Caco-2 (cell line): ENCODE measurements around the gene CSF3. TPM values are rescaled to one million over a fixed set of nuclear protein-coding genes. Genes with fewer than 3 reads are reported as not detected.

ENCODE experiments used
- BruUV-seq: library from RNA; stranded (reverse); fragments of 400-500 nt; replicated peaks from 2 replicates; lab custom pipeline; 2021; lab: Mats Ljungman, UMichigan
- CTCF ChIA-PET: fragments of 300-600 bp; sonication (Branson Sonifier 250); formaldehyde crosslinking; loops from one replicate; lab custom pipeline; 2022; ENCODE audit warnings: antibody characterized with exemption; lab: Charles Lee
- POLR2A ChIA-PET: fragments of 300-600 bp; sonication (Branson Sonifier 250); formaldehyde crosslinking; loops from one replicate; lab custom pipeline; 2022; ENCODE audit warnings: antibody characterized with exemption; lab: Charles Lee
- DNase-seq, 2 experiments: peaks; one replicate each; pipeline versions ENCODE4 v3.0.0 to v3.0.0-alpha.2; 2020 to 2022
- H3K27me3 ChIP-seq: replicated peaks from 2 replicates; pipeline ENCODE4 v1.6.0; 2011; ENCODE audit warnings: low read length; ENCODE audit not compliant: control insufficient read depth, insufficient read depth
- H3K36me3 ChIP-seq: 2 replicates; pipeline ENCODE4 v1.5.1; 2011; ENCODE audit warnings: low read length; ENCODE audit not compliant: control insufficient read depth, insufficient read depth
- H3K4me1 ChIP-seq: fragments of 250-450 bp; sonication (Bioruptor Pico); 2 replicates; pipeline ENCODE4 v1.5.1; 2020; ENCODE audit warnings: mild to moderate bottlenecking
- H3K4me3 ChIP-seq: 2 replicates; pipeline ENCODE4 v1.5.1; 2011; ENCODE audit warnings: low read depth, mild to moderate bottlenecking, control low read depth, low read length
- H3K9me3 ChIP-seq: fragments of 250-450 bp; sonication (Bioruptor Pico); 2 replicates; pipeline ENCODE4 v1.5.1; 2020; ENCODE audit warnings: mild to moderate bottlenecking, moderate library complexity
- H3K27ac Mint-ChIP-seq: one replicate; pipeline ENCODE4 v1.8.0; 2022; ENCODE audit warnings: mixed read lengths; ENCODE audit not compliant: unreplicated experiment
- H3K27me3 Mint-ChIP-seq: one replicate; pipeline ENCODE4 v1.8.0; 2022; ENCODE audit warnings: mixed read lengths; ENCODE audit not compliant: insufficient read depth, unreplicated experiment
- H3K36me3 Mint-ChIP-seq: one replicate; pipeline ENCODE4 v1.8.0; 2022; ENCODE audit warnings: mild to moderate bottlenecking, mixed read lengths; ENCODE audit not compliant: insufficient read depth, unreplicated experiment
- H3K4me1 Mint-ChIP-seq: one replicate; pipeline ENCODE4 v1.8.0; 2022; ENCODE audit warnings: low read depth, mixed read lengths; ENCODE audit not compliant: unreplicated experiment
- H3K4me3 Mint-ChIP-seq: one replicate; pipeline ENCODE4 v1.8.0; 2022; ENCODE audit warnings: mild to moderate bottlenecking, moderate library complexity, mixed read lengths; ENCODE audit not compliant: unreplicated experiment
- H3K9me3 Mint-ChIP-seq: one replicate; pipeline ENCODE4 v1.8.0; 2022; ENCODE audit warnings: mixed read lengths; ENCODE audit not compliant: unreplicated experiment
- CTCF ChIP-seq, 2 experiments: fragments of 200-600 bp in 1 of 2; IDR thresholded peaks; 1 replicate in 1 of 2; 2 replicates in 1 of 2; pipeline versions ENCODE4 v1.5.1 to v1.8.0; 2011 to 2022; ENCODE audit warnings: antibody characterized with exemption in 1 of 2, control low read depth in 1 of 2, inconsistent platforms in 1 of 2, low read depth in 1 of 2, low read length in 1 of 2, mild to moderate bottlenecking in 1 of 2, moderate library complexity in 1 of 2; ENCODE audit not compliant: insufficient read depth in 1 of 2, severe bottlenecking in 1 of 2, unreplicated experiment in 1 of 2
- intact Hi-C: fragments of 100-400 bp; cut with micrococcal nuclease; formaldehyde crosslinking; loops from one replicate; pipeline ENCODE4 v1.10.0; 2022; ENCODE audit not compliant: unreplicated experiment
- total RNA-seq: library from RNA; stranded (reverse); gene quantifications from 2 replicates; pipeline ENCODE4 v1.2.3, GENCODE V29; 2022

Gene CSF3
- total RNA-seq, 1 experiment from 2014 or later: not detected

- no peaks in the 10 kb centered on the region for H3K4me1 Mint-ChIP-seq
- ChIA-PET POLR2A (no interaction called here), CTCF (interaction anchor here (1.3 to 1.9 kb wide), 5 partner anchors 14 to 99 kb away, joined by 3 to 9 read pairs (median 4); no protein-coding TSS in a partner anchor)
- H3K4me3 Mint-ChIP-seq: no peak overlapping the region
- no peak for DNase-seq
- Histone ChIP-seq H3K4me1 (peaks cover 19% of the 10 kb centered on the region), H3K9me3 (no peaks in the 10 kb centered on the region), H3K4me3 (no peak overlapping the region), H3K27me3 (no peaks in the 10 kb centered on the region), H3K36me3 (no peaks in the 10 kb centered on the region; the same call in 1 of the 2 replicates)
- no peaks in the 10 kb centered on the region for H3K9me3 Mint-ChIP-seq
- H3K27me3 Mint-ChIP-seq: no peaks in the 10 kb centered on the region
- H3K36me3 Mint-ChIP-seq: peaks cover 7% of the 10 kb centered on the region
- H3K27ac Mint-ChIP-seq: peak overlapping the region; percentile 58
- intact Hi-C loops: loop anchor here (5.0 kb wide), 1 partner anchor 63 kb away; no protein-coding TSS in a partner anchor
- no TSS peak for BruUV-seq
- no peak for TF ChIP-seq CTCF (IDR thresholded peaks at IDR 0.05; ENCODE audit: insufficient read depth in 1 of 2, low read depth in 1 of 2, low read length in 1 of 2, severe bottlenecking in 1 of 2, unreplicated experiment in 1 of 2)
These were observed 762 bp upstream of the CSF3 start for GRCh38 chr17:40014375-40014980.

GRCh38 chr17:40015998-40016985 is 1.1 kb downstream of the CSF3 start:
- no peaks in the 10 kb centered on the region for H3K9me3 Mint-ChIP-seq
- H3K27me3 Mint-ChIP-seq: no peaks in the 10 kb centered on the region
- DNase-seq: no peak
- Histone ChIP-seq H3K36me3 (no peaks in the 10 kb centered on the region; the same call in none of the 2 replicates), H3K4me3 (no peak overlapping the region), H3K4me1 (peaks cover 19% of the 10 kb centered on the region), H3K9me3 (no peaks in the 10 kb centered on the region), H3K27me3 (no peaks in the 10 kb centered on the region)
- peak overlapping the region; percentile 22 for H3K27ac Mint-ChIP-seq
- ChIA-PET CTCF (interaction anchor here (0.6 to 1.8 kb wide), 4 partner anchors 12 to 95 kb away, joined by 3 to 9 read pairs (median 4); no protein-coding TSS in a partner anchor), POLR2A (no interaction called here)
- no peak for TF ChIP-seq CTCF (IDR thresholded peaks at IDR 0.05; ENCODE audit: insufficient read depth in 1 of 2, low read depth in 1 of 2, low read length in 1 of 2, severe bottlenecking in 1 of 2, unreplicated experiment in 1 of 2)
- H3K36me3 Mint-ChIP-seq: peaks cover 23% of the 10 kb centered on the region
- no peak overlapping the region for H3K4me3 Mint-ChIP-seq
- BruUV-seq: no TSS peak
- no peaks in the 10 kb centered on the region for H3K4me1 Mint-ChIP-seq
- intact Hi-C loops: no loop called here

GRCh38 chr17:40017422-40018080 is 2.3 kb downstream of the CSF3 start:
- Mint-ChIP-seq H3K4me1 (no peaks in the 10 kb centered on the region), H3K9me3 (no peaks in the 10 kb centered on the region), H3K27ac (no peak overlapping the region), H3K4me3 (no peak overlapping the region), H3K36me3 (peaks cover 29% of the 10 kb centered on the region), H3K27me3 (no peaks in the 10 kb centered on the region)
- BruUV-seq: no TSS peak
- ChIA-PET CTCF (interaction anchor here (1.8 kb wide), 1 partner anchor 10 kb away, joined by 7 read pairs; no protein-coding TSS in a partner anchor), POLR2A (no interaction called here)
- DNase-seq: no peak
- Histone ChIP-seq H3K27me3 (no peaks in the 10 kb centered on the region), H3K4me3 (no peak overlapping the region), H3K4me1 (peaks cover 19% of the 10 kb centered on the region), H3K9me3 (no peaks in the 10 kb centered on the region), H3K36me3 (no peaks in the 10 kb centered on the region; the same call in none of the 2 replicates)
- no peak for TF ChIP-seq CTCF (IDR thresholded peaks at IDR 0.05; ENCODE audit: insufficient read depth in 1 of 2, low read depth in 1 of 2, low read length in 1 of 2, severe bottlenecking in 1 of 2, unreplicated experiment in 1 of 2)
- intact Hi-C loops: no loop called here
